SH-SY5Y (cell line): ENCODE measurements around the gene PID1.

Experiments used
- GATA2 ChIP-seq: IDR thresholded peaks from 2 replicates; pipeline ENCODE4 v1.6.1; 2011; ENCODE audit warnings: mild to moderate bottlenecking, low read depth, low read length
- GATA3 ChIP-seq: IDR thresholded peaks from 2 replicates; pipeline ENCODE4 v1.6.1; 2011; ENCODE audit warnings: low read depth, mild to moderate bottlenecking, low read length, moderate library complexity

DNA sequence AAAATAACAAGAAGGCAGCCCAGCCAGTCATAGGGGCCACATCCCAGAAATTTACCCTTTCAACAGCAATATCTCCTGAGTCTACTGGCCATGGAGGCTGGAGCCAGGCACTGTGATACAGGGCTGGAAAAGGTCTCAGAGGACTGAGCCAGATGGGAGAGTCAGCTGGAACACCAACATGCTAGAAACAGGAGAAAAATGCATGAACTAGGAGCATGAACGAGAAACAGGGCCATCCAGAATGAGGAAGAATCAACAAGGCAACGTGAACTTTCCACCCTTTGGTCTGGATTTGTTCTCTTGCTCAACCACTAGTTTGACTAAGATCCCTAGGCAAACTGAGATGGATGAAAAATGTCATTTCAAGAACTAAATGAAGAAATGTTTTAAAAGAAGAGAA lies 13.1 kb downstream of the PID1 start:
- no peak for TF ChIP-seq GATA2
- TF ChIP-seq GATA3: no peak
